Ramos (cell line): ENCODE results near the gene WDR70.

Source experiments
- in situ Hi-C: fragments of 300-500 bp; cut with MboI; formaldehyde crosslinking; loops from one replicate; pipeline ENCODE4 v1.14.3; 2022; ENCODE audit warnings: low sequenced_read_pairs; ENCODE audit not compliant: unreplicated experiment

The WDR70 gene

GRCh38 chr5:37715361-37715760, 336.2 kb downstream of the WDR70 start:
- in situ Hi-C loops, result no loop called here

GRCh38 chr5:37715992-37716391, 336.9 kb downstream of the WDR70 start:
- in situ Hi-C loops, result no loop called here

- in situ Hi-C loops, result no loop called here
Observed at GRCh38 chr5:37716405-37716804, 337.3 kb downstream of the WDR70 start.

- in situ Hi-C loops, result no loop called here
Observed at GRCh38 chr5:37717276-37717612, 338.1 kb downstream of the WDR70 start.

- in situ Hi-C loops, result no loop called here
Observed at GRCh38 chr5:37717613-37718431, 338.7 kb downstream of the WDR70 start.

GRCh38 chr5:37720550-37720952, 341.4 kb downstream of the WDR70 start:
- in situ Hi-C loops, result no loop called here

GRCh38 chr5:37721447-37721871, 342.3 kb downstream of the WDR70 start:
- in situ Hi-C loops, result no loop called here

GRCh38 chr5:37722236-37723161, 343.4 kb downstream of the WDR70 start:
- in situ Hi-C loops, result no loop called here

- in situ Hi-C loops, result no loop called here
Observed at GRCh38 chr5:37723162-37723961, 344.2 kb downstream of the WDR70 start.

GRCh38 chr5:37724395-37725125, 345.4 kb downstream of the WDR70 start:
- in situ Hi-C loops, result no loop called here

GRCh38 chr5:37725185-37725584, 346.1 kb downstream of the WDR70 start:
- in situ Hi-C loops, result no loop called here

GRCh38 chr5:37727238-37727637, 348.1 kb downstream of the WDR70 start:
- in situ Hi-C loops, result no loop called here

GRCh38 chr5:37730896-37731455, 351.9 kb downstream of the WDR70 start:
- in situ Hi-C loops, result no loop called here

GRCh38 chr5:37734114-37734513, 355.0 kb downstream of the WDR70 start:
- in situ Hi-C loops, result no loop called here

- in situ Hi-C loops, result no loop called here
Observed at GRCh38 chr5:37735649-37736347, 356.7 kb downstream of the WDR70 start.

GRCh38 chr5:37736397-37736796, 357.3 kb downstream of the WDR70 start:
- in situ Hi-C loops, result no loop called here

GRCh38 chr5:37737326-37738056, 358.4 kb downstream of the WDR70 start:
- in situ Hi-C loops, result no loop called here

GRCh38 chr5:37738057-37738691, 359.1 kb downstream of the WDR70 start:
- in situ Hi-C loops, result no loop called here
